Prostate gland (tissue), 2 donors: ENCODE measurements around the gene PRKCQ.

ENCODE experiments used
- POLR2A ChIP-seq: fragments of 450-650 bp; IDR thresholded peaks from one replicate; pipeline ENCODE4 v1.6.1; 2016; ENCODE audit warnings: antibody characterized with exemption, mild to moderate bottlenecking
- POLR2AphosphoS5 ChIP-seq: sonication (generic); formaldehyde crosslinking; IDR thresholded peaks from one replicate; pipeline ENCODE4 v1.6.1; 2017; ENCODE audit warnings: antibody characterized with exemption
- TF ChIP-seq, protein P1 (sequence below), 4 experiments: fragments of 200-600 bp in 2 of 4; fragments of 450-650 bp in 2 of 4; sonication (generic) in 2 of 4; IDR thresholded peaks; 1 replicate in 3 of 4; 2 replicates in 1 of 4; pipeline ENCODE4 v1.5.1; 2016 to 2019; ENCODE audit warnings: antibody characterized with exemption in 4 of 4, mild to moderate bottlenecking in 2 of 4, moderate library complexity in 2 of 4

DNA sequence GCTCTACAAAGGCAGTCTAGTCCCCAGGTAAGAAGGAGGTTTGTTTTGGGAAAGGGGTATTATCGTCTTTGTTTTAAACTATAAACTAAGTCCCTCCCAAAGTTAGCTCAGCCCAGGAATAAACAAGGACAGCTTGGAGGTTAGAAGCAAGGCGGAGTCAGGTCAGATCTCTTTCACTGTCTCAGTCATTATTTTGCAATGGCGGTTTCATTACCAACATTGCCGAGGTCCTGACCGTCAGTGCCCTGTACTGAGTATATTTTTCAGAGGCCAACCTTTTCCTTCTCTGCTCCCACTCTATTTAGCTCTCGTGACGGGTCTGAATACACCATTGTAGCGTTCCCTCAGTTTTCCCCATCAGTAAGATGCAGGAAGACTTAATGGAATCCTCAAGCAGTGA, 184.5 kb downstream of the PRKCQ start:
- no peak for TF ChIP-seq POLR2A
- TF ChIP-seq, protein P1, sequence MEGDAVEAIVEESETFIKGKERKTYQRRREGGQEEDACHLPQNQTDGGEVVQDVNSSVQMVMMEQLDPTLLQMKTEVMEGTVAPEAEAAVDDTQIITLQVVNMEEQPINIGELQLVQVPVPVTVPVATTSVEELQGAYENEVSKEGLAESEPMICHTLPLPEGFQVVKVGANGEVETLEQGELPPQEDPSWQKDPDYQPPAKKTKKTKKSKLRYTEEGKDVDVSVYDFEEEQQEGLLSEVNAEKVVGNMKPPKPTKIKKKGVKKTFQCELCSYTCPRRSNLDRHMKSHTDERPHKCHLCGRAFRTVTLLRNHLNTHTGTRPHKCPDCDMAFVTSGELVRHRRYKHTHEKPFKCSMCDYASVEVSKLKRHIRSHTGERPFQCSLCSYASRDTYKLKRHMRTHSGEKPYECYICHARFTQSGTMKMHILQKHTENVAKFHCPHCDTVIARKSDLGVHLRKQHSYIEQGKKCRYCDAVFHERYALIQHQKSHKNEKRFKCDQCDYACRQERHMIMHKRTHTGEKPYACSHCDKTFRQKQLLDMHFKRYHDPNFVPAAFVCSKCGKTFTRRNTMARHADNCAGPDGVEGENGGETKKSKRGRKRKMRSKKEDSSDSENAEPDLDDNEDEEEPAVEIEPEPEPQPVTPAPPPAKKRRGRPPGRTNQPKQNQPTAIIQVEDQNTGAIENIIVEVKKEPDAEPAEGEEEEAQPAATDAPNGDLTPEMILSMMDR (IDR thresholded peaks at IDR 0.05) = no peak
- no peak for TF ChIP-seq POLR2AphosphoS5
